DND-41 (cell line): Measurements from ENCODE around the gene NTSR1.

Source experiments
- ATAC-seq: fragments of 200-7000 bp; cut with Tn5 transposase; 3 replicates; pipeline ENCODE4 v1.9.1; 2021; ENCODE audit warnings: low read depth; ENCODE audit not compliant: insufficient read depth
- DNase-seq: peaks from one replicate; pipeline ENCODE4 v3.0.0-alpha.2; 2020
- H2AFZ ChIP-seq: 2 replicates; pipeline ENCODE4 v1.6.0; 2012; ENCODE audit warnings: low read depth, low read length
- H3K27ac ChIP-seq: 2 replicates; pipeline ENCODE4 v1.5.1; 2012; ENCODE audit warnings: low read length, inconsistent platforms
- H3K27me3 ChIP-seq: fragments of 200-600 bp; sonication (generic); 2 replicates; pipeline ENCODE4 v1.6.0; 2012; ENCODE audit warnings: low read length, mild to moderate bottlenecking, inconsistent platforms; ENCODE audit not compliant: insufficient read depth, poor library complexity
- H3K36me3 ChIP-seq: 2 replicates; pipeline ENCODE4 v1.5.1; 2012; ENCODE audit warnings: low read length, inconsistent platforms; ENCODE audit not compliant: insufficient read depth
- H3K4me1 ChIP-seq: 2 replicates; pipeline ENCODE4 v1.5.1; 2012; ENCODE audit warnings: mild to moderate bottlenecking, low read length; ENCODE audit not compliant: insufficient read depth
- H3K4me2 ChIP-seq: 2 replicates; pipeline ENCODE4 v1.6.0; 2012; ENCODE audit warnings: mild to moderate bottlenecking, moderate library complexity, low read length, inconsistent platforms; ENCODE audit not compliant: insufficient read depth
- H3K4me3 ChIP-seq, 2 experiments: fragments of 200-600 bp in 1 of 2; shearing (Covaris generic) in 1 of 2; 2 replicates each; pipeline ENCODE4 v1.5.1; 2012 to 2016; ENCODE audit warnings: inconsistent platforms in 2 of 2, low read length in 2 of 2, mild to moderate bottlenecking in 2 of 2, low read depth in 1 of 2, moderate library complexity in 1 of 2
- H3K79me2 ChIP-seq: 2 replicates; pipeline ENCODE4 v1.6.0; 2012; ENCODE audit warnings: low read length, inconsistent platforms; ENCODE audit not compliant: insufficient read depth
- H3K9ac ChIP-seq: 2 replicates; pipeline ENCODE4 v1.6.0; 2012; ENCODE audit warnings: low read depth, mild to moderate bottlenecking, inconsistent platforms, low read length, moderate library complexity
- H3K9me3 ChIP-seq: 2 replicates; pipeline ENCODE4 v1.5.1; 2012; ENCODE audit warnings: low read length, moderate library complexity, mild to moderate bottlenecking, inconsistent platforms; ENCODE audit not compliant: insufficient read depth, severe bottlenecking
- H4K20me1 ChIP-seq: 2 replicates; pipeline ENCODE4 v1.6.0; 2012; ENCODE audit warnings: low read length; ENCODE audit not compliant: insufficient read depth
- EZH2 ChIP-seq: IDR thresholded peaks from 3 replicates; pipeline ENCODE4 v1.6.1; 2012; ENCODE audit warnings: borderline replicate concordance, low read depth, mild to moderate bottlenecking, moderate library complexity, low read length, inconsistent platforms; ENCODE audit not compliant: severe bottlenecking
- TF ChIP-seq, protein P1 (sequence below): IDR thresholded peaks from 2 replicates; pipeline ENCODE4 v1.5.1; 2012; ENCODE audit warnings: borderline replicate concordance, low read length, moderate library complexity, mild to moderate bottlenecking; ENCODE audit not compliant: poor library complexity, severe bottlenecking; ENCODE audit errors: extremely low read depth

NTSR1 gene

GRCh38 chr20:62660768-62661167, 47.9 kb upstream of the NTSR1 start:
- no peak overlapping the region for H3K4me3 ChIP-seq

DNA sequence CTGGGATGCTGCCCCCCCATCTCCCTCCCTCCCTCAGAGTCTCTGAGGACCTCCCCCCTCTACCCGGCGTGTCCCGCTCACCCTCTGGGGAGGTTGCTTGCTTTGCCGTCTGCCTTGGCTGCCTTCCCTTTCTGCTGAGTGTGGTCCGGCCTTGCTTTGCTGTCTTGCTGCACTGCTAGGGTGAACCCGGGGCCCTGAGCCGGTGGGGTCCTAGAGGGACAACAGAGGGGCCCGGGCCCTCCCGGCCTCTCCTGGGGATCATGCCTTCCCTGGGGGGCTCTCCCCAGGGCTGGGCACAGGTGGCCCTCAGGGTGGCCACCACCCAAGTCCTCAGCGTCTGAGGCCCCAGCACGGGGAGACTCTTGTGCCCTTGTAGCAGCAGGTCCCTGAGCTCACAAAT, 47.0 kb upstream of the NTSR1 start:
- H3K27me3 ChIP-seq: no peaks in the 10 kb centered on the region
- ATAC-seq (no peak), DNase-seq (no peak)
- H3K9me3 ChIP-seq: no peaks in the 10 kb centered on the region
- peaks cover 68% of the 10 kb centered on the region for H3K36me3 ChIP-seq
- H3K4me1 ChIP-seq: no peaks in the 10 kb centered on the region
- H2AFZ ChIP-seq: no peak overlapping the region
- H4K20me1 ChIP-seq: peaks cover 69% of the 10 kb centered on the region
- no peak overlapping the region for H3K4me3 ChIP-seq
- no peak overlapping the region for H3K9ac ChIP-seq
- no peaks in the 10 kb centered on the region for H3K79me2 ChIP-seq
- no peak overlapping the region for H3K27ac ChIP-seq
- no peak overlapping the region for H3K4me2 ChIP-seq
- TF ChIP-seq, protein P1, sequence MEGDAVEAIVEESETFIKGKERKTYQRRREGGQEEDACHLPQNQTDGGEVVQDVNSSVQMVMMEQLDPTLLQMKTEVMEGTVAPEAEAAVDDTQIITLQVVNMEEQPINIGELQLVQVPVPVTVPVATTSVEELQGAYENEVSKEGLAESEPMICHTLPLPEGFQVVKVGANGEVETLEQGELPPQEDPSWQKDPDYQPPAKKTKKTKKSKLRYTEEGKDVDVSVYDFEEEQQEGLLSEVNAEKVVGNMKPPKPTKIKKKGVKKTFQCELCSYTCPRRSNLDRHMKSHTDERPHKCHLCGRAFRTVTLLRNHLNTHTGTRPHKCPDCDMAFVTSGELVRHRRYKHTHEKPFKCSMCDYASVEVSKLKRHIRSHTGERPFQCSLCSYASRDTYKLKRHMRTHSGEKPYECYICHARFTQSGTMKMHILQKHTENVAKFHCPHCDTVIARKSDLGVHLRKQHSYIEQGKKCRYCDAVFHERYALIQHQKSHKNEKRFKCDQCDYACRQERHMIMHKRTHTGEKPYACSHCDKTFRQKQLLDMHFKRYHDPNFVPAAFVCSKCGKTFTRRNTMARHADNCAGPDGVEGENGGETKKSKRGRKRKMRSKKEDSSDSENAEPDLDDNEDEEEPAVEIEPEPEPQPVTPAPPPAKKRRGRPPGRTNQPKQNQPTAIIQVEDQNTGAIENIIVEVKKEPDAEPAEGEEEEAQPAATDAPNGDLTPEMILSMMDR: no peak
- no peak for TF ChIP-seq EZH2

More at GRCh38 chr20:62660768-62661167, 47.9 kb upstream of the NTSR1 start:
- H3K27me3 ChIP-seq: no peaks in the 10 kb centered on the region
- no peak overlapping the region for H3K27ac ChIP-seq
- ATAC-seq (no peak), DNase-seq (no peak)
- no peaks in the 10 kb centered on the region for H3K4me1 ChIP-seq
- H4K20me1 ChIP-seq: peaks cover 77% of the 10 kb centered on the region
- no peak overlapping the region for H2AFZ ChIP-seq
- TF ChIP-seq, protein P1: no peak
- no peak for TF ChIP-seq EZH2
- H3K79me2 ChIP-seq: peaks cover 5% of the 10 kb centered on the region
- no peak overlapping the region for H3K4me2 ChIP-seq
- no peak overlapping the region for H3K9ac ChIP-seq
- H3K36me3 ChIP-seq: peaks cover 72% of the 10 kb centered on the region
- no peaks in the 10 kb centered on the region for H3K9me3 ChIP-seq

DNA sequence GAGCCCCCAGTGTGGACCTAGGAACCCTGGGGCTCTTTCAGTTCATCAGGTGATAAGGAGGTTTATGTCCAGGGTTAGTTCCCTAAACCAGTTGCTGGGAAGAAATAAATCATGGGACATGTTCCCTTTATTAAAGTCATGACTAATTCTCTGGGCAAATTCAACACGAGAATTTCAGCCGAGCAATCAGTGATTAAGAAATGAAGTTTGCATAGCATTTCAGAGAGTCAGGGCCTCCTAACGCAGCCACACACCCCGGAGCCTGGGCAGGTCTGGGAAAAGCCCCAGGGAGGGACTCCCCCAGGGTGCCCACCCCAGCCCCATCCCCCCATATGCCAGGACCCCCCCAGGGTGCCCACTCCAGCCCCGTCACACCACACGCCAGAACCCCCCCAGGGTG, 46.2 kb upstream of the NTSR1 start:
- no peak overlapping the region for H2AFZ ChIP-seq
- no peak overlapping the region for H3K9ac ChIP-seq
- ATAC-seq (no peak), DNase-seq (no peak)
- no peaks in the 10 kb centered on the region for H3K27me3 ChIP-seq
- no peaks in the 10 kb centered on the region for H3K79me2 ChIP-seq
- TF ChIP-seq, protein P1: no peak
- TF ChIP-seq EZH2: no peak
- H3K4me3 ChIP-seq: no peak overlapping the region
- H4K20me1 ChIP-seq: peaks cover 66% of the 10 kb centered on the region
- H3K4me2 ChIP-seq: no peak overlapping the region
- H3K36me3 ChIP-seq: peaks cover 65% of the 10 kb centered on the region
- H3K9me3 ChIP-seq: no peaks in the 10 kb centered on the region
- H3K4me1 ChIP-seq: no peaks in the 10 kb centered on the region
- no peak overlapping the region for H3K27ac ChIP-seq
